HEK293 (cell line): ENCODE measurements around the gene AVPR1B.

Source experiments
- CTCF ChIP-seq: fragments of 450-650 bp; formaldehyde crosslinking; IDR thresholded peaks from 2 replicates; pipeline ENCODE4 v1.5.1; 2016; ENCODE audit warnings: missing biosample characterization, missing genetic modification characterization
- KLF1 ChIP-seq: fragments of 450-650 bp; formaldehyde crosslinking; IDR thresholded peaks from 2 replicates; pipeline ENCODE4 v1.5.1; 2016; ENCODE audit warnings: missing biosample characterization, missing genetic modification characterization
- SETDB1 ChIP-seq: IDR thresholded peaks from one replicate; pipeline ENCODE4 v1.6.1; 2017; ENCODE audit warnings: mild to moderate bottlenecking, low read length, moderate library complexity, mixed read lengths; ENCODE audit not compliant: insufficient read length
- ZNF157 ChIP-seq: fragments of 450-650 bp; formaldehyde crosslinking; IDR thresholded peaks from 2 replicates; pipeline ENCODE4 v1.5.1; 2016; ENCODE audit warnings: missing biosample characterization, missing genetic modification characterization
- ZNF302 ChIP-seq: fragments of 450-650 bp; formaldehyde crosslinking; IDR thresholded peaks from 2 replicates; pipeline ENCODE4 v1.5.1; 2016; ENCODE audit warnings: missing biosample characterization, missing genetic modification characterization, low read depth
- ZNF488 ChIP-seq: fragments of 450-650 bp; formaldehyde crosslinking; IDR thresholded peaks from 2 replicates; pipeline ENCODE4 v1.5.1; 2016; ENCODE audit warnings: missing biosample characterization, missing genetic modification characterization
- ZNF777 ChIP-seq: fragments of 450-650 bp; formaldehyde crosslinking; IDR thresholded peaks from 2 replicates; pipeline ENCODE4 v1.5.1; 2017; ENCODE audit warnings: missing biosample characterization, missing genetic modification characterization, borderline replicate concordance
- TF ChIP-seq, protein P1 (sequence below): fragments of 450-650 bp; formaldehyde crosslinking; IDR thresholded peaks from 2 replicates; pipeline ENCODE4 v1.5.1; 2016; ENCODE audit warnings: missing biosample characterization, missing genetic modification characterization
- TF ChIP-seq, protein P2 (sequence below): sonication (generic); formaldehyde crosslinking; IDR thresholded peaks from 2 replicates; pipeline ENCODE4 v1.8.1; 2022; ENCODE audit warnings: mild to moderate bottlenecking, moderate library complexity, missing genetic modification reagents

- TF ChIP-seq KLF1 (tag by site-specific recombination) (no peak), CTCF (tag by site-specific recombination) (no peak), ZNF157 (tag by site-specific recombination) (no peak), SETDB1 (no peak), ZNF777 (tag by site-specific recombination) (no peak), ZNF302 (no peak), ZNF488 (no peak)
- TF ChIP-seq, protein P1, sequence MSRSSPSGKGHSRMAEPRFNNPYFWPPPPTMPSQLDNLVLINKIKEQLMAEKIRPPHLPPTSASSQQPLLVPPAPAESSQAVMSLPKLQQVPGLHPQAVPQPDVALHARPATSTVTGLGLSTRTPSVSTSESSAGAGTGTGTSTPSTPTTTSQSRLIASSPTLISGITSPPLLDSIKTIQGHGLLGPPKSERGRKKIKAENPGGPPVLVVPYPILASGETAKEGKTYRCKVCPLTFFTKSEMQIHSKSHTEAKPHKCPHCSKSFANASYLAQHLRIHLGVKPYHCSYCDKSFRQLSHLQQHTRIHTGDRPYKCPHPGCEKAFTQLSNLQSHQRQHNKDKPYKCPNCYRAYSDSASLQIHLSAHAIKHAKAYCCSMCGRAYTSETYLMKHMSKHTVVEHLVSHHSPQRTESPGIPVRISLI (tag by site-specific recombination), result no peak
- TF ChIP-seq, protein P2, sequence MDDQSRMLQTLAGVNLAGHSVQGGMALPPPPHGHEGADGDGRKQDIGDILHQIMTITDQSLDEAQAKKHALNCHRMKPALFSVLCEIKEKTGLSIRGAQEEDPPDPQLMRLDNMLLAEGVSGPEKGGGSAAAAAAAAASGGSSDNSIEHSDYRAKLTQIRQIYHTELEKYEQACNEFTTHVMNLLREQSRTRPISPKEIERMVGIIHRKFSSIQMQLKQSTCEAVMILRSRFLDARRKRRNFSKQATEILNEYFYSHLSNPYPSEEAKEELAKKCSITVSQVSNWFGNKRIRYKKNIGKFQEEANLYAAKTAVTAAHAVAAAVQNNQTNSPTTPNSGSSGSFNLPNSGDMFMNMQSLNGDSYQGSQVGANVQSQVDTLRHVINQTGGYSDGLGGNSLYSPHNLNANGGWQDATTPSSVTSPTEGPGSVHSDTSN, result no peak
Measured at GRCh38 chr1:206120406-206120805, 3.2 kb upstream of the AVPR1B start.
